Liver (tissue), 9 donors: Measurements from ENCODE around the gene MAPKBP1. TPM values are rescaled to one million over a fixed set of nuclear protein-coding genes. Genes with fewer than 3 reads are reported as not detected.

ENCODE experiments used
- DNase-seq: peaks from one replicate; pipeline ENCODE4 v3.0.0-alpha.2; 2017; ENCODE audit warnings: low spot score
- H3K27ac ChIP-seq, 2 donors: one replicate each; pipeline ENCODE4 v1.7.0; 2013; ENCODE audit warnings: inconsistent platforms in 2 of 2, low read length in 2 of 2, control low read depth in 1 of 2, low read depth in 1 of 2, mild to moderate bottlenecking in 1 of 2
- H3K27me3 ChIP-seq, 4 donors: one replicate each; pipeline versions ENCODE4 v1.6.1 to v1.7.0; 2013; ENCODE audit warnings: low read length in 3 of 4, inconsistent platforms in 1 of 4, mild to moderate bottlenecking in 1 of 4, moderate library complexity in 1 of 4; ENCODE audit not compliant: control insufficient read depth in 4 of 4, insufficient read depth in 4 of 4
- H3K36me3 ChIP-seq, 4 donors: one replicate each; pipeline versions ENCODE4 v1.6.1 to v1.7.0; 2013; ENCODE audit warnings: low read length in 3 of 4, mild to moderate bottlenecking in 3 of 4, low read depth in 1 of 4, moderate library complexity in 1 of 4; ENCODE audit not compliant: control insufficient read depth in 4 of 4, insufficient read depth in 3 of 4
- H3K4me1 ChIP-seq, 4 donors: one replicate each; pipeline versions ENCODE4 v1.6.1 to v1.7.0; 2013; ENCODE audit warnings: low read length in 3 of 4, mild to moderate bottlenecking in 3 of 4, moderate library complexity in 1 of 4; ENCODE audit not compliant: control insufficient read depth in 4 of 4, insufficient read depth in 4 of 4
- H3K4me3 ChIP-seq, 3 donors: one replicate each; pipeline versions ENCODE4 v1.6.1 to v1.7.0; 2013; ENCODE audit warnings: low read length in 3 of 3, control low read depth in 1 of 3, low read depth in 1 of 3, mild to moderate bottlenecking in 1 of 3
- H3K9ac ChIP-seq, 2 donors: one replicate each; pipeline ENCODE4 v1.7.0; 2013; ENCODE audit warnings: low read length in 2 of 2, mild to moderate bottlenecking in 2 of 2, moderate library complexity in 2 of 2, control low read depth in 1 of 2, low read depth in 1 of 2
- H3K9me3 ChIP-seq, 4 donors: one replicate each; pipeline versions ENCODE4 v1.6.1 to v1.7.0; 2013; ENCODE audit warnings: low read length in 3 of 4; ENCODE audit not compliant: control insufficient read depth in 4 of 4
- EGR1 ChIP-seq, 2 donors: IDR thresholded peaks; 2 replicates each; pipeline ENCODE4 v1.6.1; 2016 to 2018; ENCODE audit warnings: antibody characterized with exemption in 2 of 2, low read depth in 2 of 2
- FOXA1 ChIP-seq: IDR thresholded peaks from 2 replicates; pipeline ENCODE4 v1.6.1; 2016; ENCODE audit warnings: antibody characterized with exemption
- FOXA2 ChIP-seq: IDR thresholded peaks from 2 replicates; pipeline ENCODE4 v1.6.1; 2016; ENCODE audit warnings: antibody characterized with exemption
- GABPA ChIP-seq, 2 donors: IDR thresholded peaks in 1 of 2; conservative IDR thresholded peaks in 1 of 2; 2 replicates each; pipeline ENCODE4 v1.6.1; 2016; ENCODE audit warnings: antibody characterized with exemption in 2 of 2, mild to moderate bottlenecking in 1 of 2, moderate library complexity in 1 of 2
- HNF4A ChIP-seq, 2 donors: conservative IDR thresholded peaks; 2 replicates each; pipeline ENCODE4 v1.6.1; 2016; ENCODE audit warnings: antibody characterized with exemption in 2 of 2, mild to moderate bottlenecking in 2 of 2
- HNF4G ChIP-seq: IDR thresholded peaks from 2 replicates; pipeline ENCODE4 v1.6.1; 2016; ENCODE audit warnings: antibody characterized with exemption
- JUND ChIP-seq, 2 donors: IDR thresholded peaks; 2 replicates each; pipeline ENCODE4 v1.6.1; 2016; ENCODE audit warnings: antibody characterized with exemption in 2 of 2
- NR2F2 ChIP-seq: IDR thresholded peaks from 2 replicates; pipeline ENCODE4 v1.6.1; 2016; ENCODE audit warnings: antibody characterized with exemption
- RXRA ChIP-seq, 2 donors: IDR thresholded peaks; 2 replicates each; pipeline ENCODE4 v1.6.1; 2017 to 2018; ENCODE audit warnings: antibody characterized with exemption in 2 of 2, mild to moderate bottlenecking in 1 of 2
- SP1 ChIP-seq: IDR thresholded peaks from 2 replicates; pipeline ENCODE4 v1.6.1; 2018; ENCODE audit warnings: antibody characterized with exemption, mild to moderate bottlenecking
- TAF1 ChIP-seq: conservative IDR thresholded peaks from 2 replicates; pipeline ENCODE4 v1.6.1; 2016; ENCODE audit warnings: antibody characterized with exemption, mild to moderate bottlenecking
- YY1 ChIP-seq: IDR thresholded peaks from 2 replicates; pipeline ENCODE4 v1.6.1; 2016; ENCODE audit warnings: antibody characterized with exemption, mild to moderate bottlenecking
- WGBS: extraction: QIAGEN DNeasy Blood & Tissue Kit; methylation state at CpG from one replicate; pipeline ENCODE4 v1.1.7; 2013; 5-methylcytosine and 5-hydroxymethylcytosine counted together
- polyA plus RNA-seq, 2 donors: library from polyadenylated mRNA; stranded (reverse) in 1 of 2; unstranded in 1 of 2; fragments of 200-250 nt in 1 of 2; fragments of >200 nt in 1 of 2; fragmentation: Nextera tagmentation in 1 of 2; extraction: Ambion mirVana in 1 of 2; gene quantifications; one replicate each; pipeline versions ENCODE4 v1.2.1 to v1.2.3, GENCODE V29; 2013 to 2015
- total RNA-seq, 2 donors: library from RNA; depleted of rRNA; stranded (reverse); fragments of >200 nt; gene quantifications; one replicate each; pipeline ENCODE4 v1.2.3, GENCODE V29; 2014
- TF ChIP-seq, protein P1 (sequence below): IDR thresholded peaks from 2 replicates; pipeline ENCODE4 v1.6.1; 2016; ENCODE audit warnings: antibody characterized with exemption
- TF ChIP-seq, protein P2 (sequence below): IDR thresholded peaks from 2 replicates; pipeline ENCODE4 v1.6.1; 2016; ENCODE audit warnings: antibody characterized with exemption
- TF ChIP-seq, protein P3 (sequence below): IDR thresholded peaks from 2 replicates; pipeline ENCODE4 v1.6.1; 2016; ENCODE audit warnings: antibody characterized with exemption
- TF ChIP-seq, protein P4 (sequence below): IDR thresholded peaks from 2 replicates; pipeline ENCODE4 v1.6.1; 2016; ENCODE audit warnings: antibody characterized with exemption, mild to moderate bottlenecking
- TF ChIP-seq, protein P5 (sequence below): fragments of 150-350 bp; IDR thresholded peaks from 2 replicates; pipeline ENCODE4 v1.5.1; 2017; ENCODE audit warnings: improper control_type of control experiment, low read depth, low read length; ENCODE audit not compliant: missing input control
- donor health status: healthy.
- donor health status: healthy.
- donor health status: healthy.
- donor health status: healthy.
- donor health status: healthy.

Gene MAPKBP1
- total and polyA plus RNA-seq, 4 donors, result 0.89 to 10.3 (median 2.7) TPM

DNA sequence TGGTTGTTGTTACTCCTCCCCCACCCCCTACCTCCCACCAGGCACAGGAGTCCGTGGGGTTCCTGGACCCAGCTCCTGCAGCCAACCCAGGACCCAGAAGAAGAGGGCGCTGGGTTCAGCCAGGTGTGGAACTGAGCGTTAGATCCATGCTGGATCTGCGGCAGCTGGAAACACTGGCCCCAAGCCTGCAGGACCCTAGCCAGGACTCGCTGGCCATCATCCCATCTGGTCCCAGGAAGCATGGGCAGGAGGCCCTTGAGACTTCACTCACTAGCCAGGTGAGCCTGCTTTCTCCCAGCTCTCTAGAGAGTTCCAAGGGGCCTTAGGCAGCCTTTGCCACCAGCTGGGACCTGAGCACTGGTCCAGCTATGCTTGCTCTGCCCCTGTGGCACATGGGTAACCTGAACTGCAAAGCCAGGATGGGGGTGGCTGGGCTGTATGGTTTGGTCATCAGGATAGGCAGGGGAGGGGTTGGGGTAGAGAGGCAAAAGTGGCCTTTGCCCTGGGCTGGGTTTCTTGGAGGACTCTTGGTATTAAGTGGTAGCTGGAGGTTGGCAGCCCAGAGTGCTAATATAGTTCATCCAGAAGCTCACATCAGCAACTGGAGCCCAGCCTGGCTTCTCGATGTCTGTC, 46.6 kb downstream of the MAPKBP1 start:
- Histone ChIP-seq H3K4me1 (no peaks in the 10 kb centered on the region), H3K9me3 (no peaks in the 10 kb centered on the region), H3K27ac (no peak overlapping the region), H3K36me3 (peaks cover 3 to 51% (median 15%) of the 10 kb centered on the region in 4 donors), H3K27me3 (no peaks in the 10 kb centered on the region), H3K4me3 (no peak overlapping the region), H3K9ac (no peak overlapping the region)
- DNase-seq, result no peak
- WGBS, result 67% methylated on average over 6 of the region's 6 CpGs
- TF ChIP-seq FOXA2, result no peak
- no peak for TF ChIP-seq NR2F2
- TF ChIP-seq, protein P1, sequence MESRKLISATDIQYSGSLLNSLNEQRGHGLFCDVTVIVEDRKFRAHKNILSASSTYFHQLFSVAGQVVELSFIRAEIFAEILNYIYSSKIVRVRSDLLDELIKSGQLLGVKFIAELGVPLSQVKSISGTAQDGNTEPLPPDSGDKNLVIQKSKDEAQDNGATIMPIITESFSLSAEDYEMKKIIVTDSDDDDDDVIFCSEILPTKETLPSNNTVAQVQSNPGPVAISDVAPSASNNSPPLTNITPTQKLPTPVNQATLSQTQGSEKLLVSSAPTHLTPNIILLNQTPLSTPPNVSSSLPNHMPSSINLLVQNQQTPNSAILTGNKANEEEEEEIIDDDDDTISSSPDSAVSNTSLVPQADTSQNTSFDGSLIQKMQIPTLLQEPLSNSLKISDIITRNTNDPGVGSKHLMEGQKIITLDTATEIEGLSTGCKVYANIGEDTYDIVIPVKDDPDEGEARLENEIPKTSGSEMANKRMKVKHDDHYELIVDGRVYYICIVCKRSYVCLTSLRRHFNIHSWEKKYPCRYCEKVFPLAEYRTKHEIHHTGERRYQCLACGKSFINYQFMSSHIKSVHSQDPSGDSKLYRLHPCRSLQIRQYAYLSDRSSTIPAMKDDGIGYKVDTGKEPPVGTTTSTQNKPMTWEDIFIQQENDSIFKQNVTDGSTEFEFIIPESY, result no peak
- TF ChIP-seq TAF1, result no peak
- TF ChIP-seq, protein P2, sequence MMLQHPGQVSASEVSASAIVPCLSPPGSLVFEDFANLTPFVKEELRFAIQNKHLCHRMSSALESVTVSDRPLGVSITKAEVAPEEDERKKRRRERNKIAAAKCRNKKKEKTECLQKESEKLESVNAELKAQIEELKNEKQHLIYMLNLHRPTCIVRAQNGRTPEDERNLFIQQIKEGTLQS, result no peak
- no peak for TF ChIP-seq FOXA1
- TF ChIP-seq, protein P3, sequence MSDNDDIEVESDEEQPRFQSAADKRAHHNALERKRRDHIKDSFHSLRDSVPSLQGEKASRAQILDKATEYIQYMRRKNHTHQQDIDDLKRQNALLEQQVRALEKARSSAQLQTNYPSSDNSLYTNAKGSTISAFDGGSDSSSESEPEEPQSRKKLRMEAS, result no peak
- no peak for TF ChIP-seq YY1
- TF ChIP-seq, protein P4, sequence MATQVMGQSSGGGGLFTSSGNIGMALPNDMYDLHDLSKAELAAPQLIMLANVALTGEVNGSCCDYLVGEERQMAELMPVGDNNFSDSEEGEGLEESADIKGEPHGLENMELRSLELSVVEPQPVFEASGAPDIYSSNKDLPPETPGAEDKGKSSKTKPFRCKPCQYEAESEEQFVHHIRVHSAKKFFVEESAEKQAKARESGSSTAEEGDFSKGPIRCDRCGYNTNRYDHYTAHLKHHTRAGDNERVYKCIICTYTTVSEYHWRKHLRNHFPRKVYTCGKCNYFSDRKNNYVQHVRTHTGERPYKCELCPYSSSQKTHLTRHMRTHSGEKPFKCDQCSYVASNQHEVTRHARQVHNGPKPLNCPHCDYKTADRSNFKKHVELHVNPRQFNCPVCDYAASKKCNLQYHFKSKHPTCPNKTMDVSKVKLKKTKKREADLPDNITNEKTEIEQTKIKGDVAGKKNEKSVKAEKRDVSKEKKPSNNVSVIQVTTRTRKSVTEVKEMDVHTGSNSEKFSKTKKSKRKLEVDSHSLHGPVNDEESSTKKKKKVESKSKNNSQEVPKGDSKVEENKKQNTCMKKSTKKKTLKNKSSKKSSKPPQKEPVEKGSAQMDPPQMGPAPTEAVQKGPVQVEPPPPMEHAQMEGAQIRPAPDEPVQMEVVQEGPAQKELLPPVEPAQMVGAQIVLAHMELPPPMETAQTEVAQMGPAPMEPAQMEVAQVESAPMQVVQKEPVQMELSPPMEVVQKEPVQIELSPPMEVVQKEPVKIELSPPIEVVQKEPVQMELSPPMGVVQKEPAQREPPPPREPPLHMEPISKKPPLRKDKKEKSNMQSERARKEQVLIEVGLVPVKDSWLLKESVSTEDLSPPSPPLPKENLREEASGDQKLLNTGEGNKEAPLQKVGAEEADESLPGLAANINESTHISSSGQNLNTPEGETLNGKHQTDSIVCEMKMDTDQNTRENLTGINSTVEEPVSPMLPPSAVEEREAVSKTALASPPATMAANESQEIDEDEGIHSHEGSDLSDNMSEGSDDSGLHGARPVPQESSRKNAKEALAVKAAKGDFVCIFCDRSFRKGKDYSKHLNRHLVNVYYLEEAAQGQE, result no peak
- TF ChIP-seq JUND (IDR thresholded peaks at IDR 0.05), result no peak
- TF ChIP-seq HNF4A (conservative IDR thresholded peaks at IDR 0.05), result no peak
- no peak for TF ChIP-seq SP1
- TF ChIP-seq RXRA (IDR thresholded peaks at IDR 0.05), result no peak
- TF ChIP-seq, protein P5, sequence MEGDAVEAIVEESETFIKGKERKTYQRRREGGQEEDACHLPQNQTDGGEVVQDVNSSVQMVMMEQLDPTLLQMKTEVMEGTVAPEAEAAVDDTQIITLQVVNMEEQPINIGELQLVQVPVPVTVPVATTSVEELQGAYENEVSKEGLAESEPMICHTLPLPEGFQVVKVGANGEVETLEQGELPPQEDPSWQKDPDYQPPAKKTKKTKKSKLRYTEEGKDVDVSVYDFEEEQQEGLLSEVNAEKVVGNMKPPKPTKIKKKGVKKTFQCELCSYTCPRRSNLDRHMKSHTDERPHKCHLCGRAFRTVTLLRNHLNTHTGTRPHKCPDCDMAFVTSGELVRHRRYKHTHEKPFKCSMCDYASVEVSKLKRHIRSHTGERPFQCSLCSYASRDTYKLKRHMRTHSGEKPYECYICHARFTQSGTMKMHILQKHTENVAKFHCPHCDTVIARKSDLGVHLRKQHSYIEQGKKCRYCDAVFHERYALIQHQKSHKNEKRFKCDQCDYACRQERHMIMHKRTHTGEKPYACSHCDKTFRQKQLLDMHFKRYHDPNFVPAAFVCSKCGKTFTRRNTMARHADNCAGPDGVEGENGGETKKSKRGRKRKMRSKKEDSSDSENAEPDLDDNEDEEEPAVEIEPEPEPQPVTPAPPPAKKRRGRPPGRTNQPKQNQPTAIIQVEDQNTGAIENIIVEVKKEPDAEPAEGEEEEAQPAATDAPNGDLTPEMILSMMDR, result no peak
- TF ChIP-seq EGR1 (IDR thresholded peaks at IDR 0.05; ENCODE audit: low read depth in 2 of 2), result no peak
- no peak for TF ChIP-seq HNF4G
- TF ChIP-seq GABPA (IDR thresholded peaks at IDR 0.05 in 1 of 2, conservative IDR thresholded peaks at IDR 0.05 in 1 of 2), result no peak
